H1 (cell line): ENCODE results near the gene ITPKB. TPM values are rescaled to one million over a fixed set of nuclear protein-coding genes. Genes with fewer than 3 reads are reported as not detected.

Experiments used
- JUND ChIP-seq: IDR thresholded peaks from 2 replicates; pipeline ENCODE4 v1.6.1; 2011; ENCODE audit warnings: mild to moderate bottlenecking, improper control_type of control experiment, low read length
- POU5F1 ChIP-seq: IDR thresholded peaks from 2 replicates; pipeline ENCODE4 v1.6.1; 2011; ENCODE audit warnings: low read depth, mild to moderate bottlenecking, low read length, moderate library complexity
- SIX5 ChIP-seq: IDR thresholded peaks from 2 replicates; pipeline ENCODE4 v1.6.1; 2011; ENCODE audit warnings: mild to moderate bottlenecking, low read depth, low read length
- TBP ChIP-seq: IDR thresholded peaks from 2 replicates; pipeline ENCODE4 v1.6.1; 2011; ENCODE audit warnings: low read depth, low read length, improper control_type of control experiment
- polyA plus RNA-seq, 7 experiments: library from polyadenylated mRNA; depleted of rRNA in 3 of 7; stranded (reverse) in 5 of 7; unstranded in 2 of 7; fragments of >200 nt in 5 of 7; fragments of 200-250 nt in 2 of 7; gene quantifications; 1 replicate in 5 of 7; 2 replicates in 1 of 7; 4 replicates in 1 of 7; pipeline versions ENCODE4 v1.2.1 to v1.2.3, GENCODE V29; 2011 to 2013; ENCODE audit warnings: missing spikeins in 2 of 7, mixed read lengths in 2 of 7
- total RNA-seq: library from RNA; stranded (reverse); fragmentation: NEBNext Ultra II Directional; extraction: Animal tissue kit (Norgen Biotek cat#: 25700); gene quantifications from 2 replicates; pipeline ENCODE4 v1.2.1, GENCODE V29; 2021
- TF ChIP-seq, protein P1 (sequence below): IDR thresholded peaks from 2 replicates; pipeline ENCODE4 v1.6.1; 2012; ENCODE audit warnings: low read length, inconsistent platforms

The ITPKB gene
- total and polyA plus RNA-seq, 2 of the 8 experiments (the other 6 are each of a cell fraction or from before 2014, with no cell fraction given), result 1.7 to 4.8 TPM

DNA sequence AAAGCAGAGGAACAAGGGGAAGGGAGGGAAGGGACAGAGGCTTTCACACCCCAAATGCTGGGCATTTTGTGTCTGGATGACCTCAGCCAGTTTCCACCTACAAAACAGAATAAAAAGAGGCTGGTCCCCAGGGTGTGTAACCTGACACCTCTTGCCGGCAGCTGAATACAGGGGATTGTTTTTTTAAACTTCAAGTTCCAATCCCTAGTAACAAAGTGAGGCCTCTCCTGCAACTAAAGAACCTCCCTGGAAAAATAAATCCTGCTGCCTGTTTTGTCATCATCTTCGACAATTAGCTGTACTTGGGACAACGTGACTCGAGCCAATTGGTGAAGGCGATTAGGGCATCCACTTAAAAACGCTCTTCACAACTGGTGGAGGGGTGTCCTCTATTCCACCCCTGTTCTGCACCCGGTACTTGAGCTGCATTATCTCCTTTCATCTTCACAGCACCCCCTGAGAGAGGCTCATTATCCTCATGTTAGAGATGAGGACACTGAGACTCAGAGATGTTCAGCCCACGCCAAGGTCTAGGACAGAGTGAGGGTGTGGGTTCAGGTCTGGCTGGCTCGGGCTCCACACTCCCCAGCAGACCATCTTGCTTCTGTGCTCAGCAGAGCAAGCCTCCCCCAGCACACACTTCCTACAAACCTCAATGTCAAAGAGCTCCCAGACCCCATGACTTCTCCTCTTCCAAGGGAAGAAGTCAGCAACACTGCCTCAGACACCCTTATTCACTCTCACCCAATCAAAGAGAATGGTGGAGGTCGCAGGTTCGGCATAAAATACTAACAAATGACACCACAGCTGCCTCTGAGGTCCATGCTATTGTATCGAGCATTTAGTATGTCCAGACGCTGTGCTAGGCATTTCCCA is 15.2 kb downstream of the ITPKB start (continued):
- TF ChIP-seq, protein P1, sequence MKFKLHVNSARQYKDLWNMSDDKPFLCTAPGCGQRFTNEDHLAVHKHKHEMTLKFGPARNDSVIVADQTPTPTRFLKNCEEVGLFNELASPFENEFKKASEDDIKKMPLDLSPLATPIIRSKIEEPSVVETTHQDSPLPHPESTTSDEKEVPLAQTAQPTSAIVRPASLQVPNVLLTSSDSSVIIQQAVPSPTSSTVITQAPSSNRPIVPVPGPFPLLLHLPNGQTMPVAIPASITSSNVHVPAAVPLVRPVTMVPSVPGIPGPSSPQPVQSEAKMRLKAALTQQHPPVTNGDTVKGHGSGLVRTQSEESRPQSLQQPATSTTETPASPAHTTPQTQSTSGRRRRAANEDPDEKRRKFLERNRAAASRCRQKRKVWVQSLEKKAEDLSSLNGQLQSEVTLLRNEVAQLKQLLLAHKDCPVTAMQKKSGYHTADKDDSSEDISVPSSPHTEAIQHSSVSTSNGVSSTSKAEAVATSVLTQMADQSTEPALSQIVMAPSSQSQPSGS, result 0 out of 2 replicates have a peak, but pooled peaks have one; percentile 42
- TF ChIP-seq POU5F1, result no peak
- TF ChIP-seq SIX5, result peak; percentile 43
- TF ChIP-seq JUND, result peak; percentile 28; the same call in 1 of the 2 replicates
- no peak for TF ChIP-seq TBP
